GM15510 (cell line): ENCODE results near the gene MAN1A1.

Source experiments
- POLR2A ChIP-seq: IDR thresholded peaks from 3 replicates; pipeline ENCODE4 v1.6.1; 2011; ENCODE audit warnings: borderline replicate concordance; ENCODE audit not compliant: insufficient read length; ENCODE audit errors: extremely low read depth

The MAN1A1 gene

DNA sequence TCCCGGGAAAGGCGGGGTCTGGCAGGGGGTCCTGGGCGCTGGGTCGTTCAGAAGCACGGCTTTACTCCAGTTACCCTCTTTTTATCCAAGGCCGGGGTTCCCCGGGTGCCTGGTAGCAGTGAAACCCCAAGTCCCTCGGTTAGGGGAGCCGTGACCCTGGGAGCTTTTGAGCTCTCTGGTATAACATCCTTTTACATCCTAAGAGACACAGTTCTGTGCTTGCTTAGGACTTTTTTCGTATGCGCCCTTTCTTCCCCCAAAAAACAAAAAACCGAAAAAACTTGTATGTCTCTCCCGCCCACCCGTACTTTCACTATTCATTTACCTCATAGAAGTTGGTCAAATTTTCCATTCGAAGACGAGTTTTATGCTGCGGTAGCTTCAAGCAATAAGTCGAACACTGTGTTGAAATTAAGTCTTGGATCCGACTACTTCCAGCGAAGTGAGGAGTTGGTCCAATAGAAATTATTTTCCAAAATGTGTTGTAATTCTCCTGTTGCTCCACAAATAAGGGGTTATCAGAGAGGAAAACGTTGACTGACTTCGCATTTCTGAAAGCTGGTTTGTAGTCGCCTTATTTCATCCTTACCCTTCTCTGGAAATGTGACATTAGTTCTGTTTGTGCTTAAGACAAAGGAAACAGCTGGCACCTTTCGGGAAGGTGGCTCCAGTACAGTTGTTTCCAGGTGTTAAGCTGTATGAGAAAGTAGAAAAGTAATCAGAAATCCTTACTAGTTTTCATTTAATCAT is 816 bp upstream of the MAN1A1 start:
- no peak for TF ChIP-seq POLR2A

DNA sequence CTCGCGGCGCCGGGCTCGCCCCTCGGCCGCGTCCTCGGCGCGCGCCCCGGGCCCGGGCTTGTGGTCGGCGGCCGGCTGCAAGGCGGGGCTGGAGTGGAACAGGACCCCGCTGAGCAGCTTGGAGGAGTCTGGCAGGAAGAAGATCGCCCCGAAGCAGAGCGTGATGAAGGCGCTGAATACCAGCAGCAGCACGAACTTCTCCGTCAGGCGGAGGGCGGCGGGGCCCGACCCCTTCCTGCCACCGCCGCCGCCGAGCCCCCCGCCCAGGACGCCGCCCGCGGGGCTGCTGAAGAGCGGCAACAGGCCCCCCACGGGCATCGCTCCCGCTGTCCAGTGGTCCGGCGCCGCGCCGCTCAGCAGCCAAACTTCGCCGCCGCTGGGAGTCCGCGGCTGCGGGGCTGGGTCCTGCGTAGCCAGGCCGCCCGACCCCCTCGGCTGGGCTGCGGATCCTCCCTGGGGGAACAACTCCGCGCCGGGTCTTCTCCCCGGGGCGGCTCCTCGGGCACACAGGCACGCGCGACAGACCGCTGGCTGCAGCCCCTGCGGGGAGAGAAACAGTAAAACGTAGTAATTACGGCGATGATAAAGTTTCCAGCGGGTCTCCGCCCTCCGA is 707 bp downstream of the MAN1A1 start:
- TF ChIP-seq POLR2A = no peak

DNA sequence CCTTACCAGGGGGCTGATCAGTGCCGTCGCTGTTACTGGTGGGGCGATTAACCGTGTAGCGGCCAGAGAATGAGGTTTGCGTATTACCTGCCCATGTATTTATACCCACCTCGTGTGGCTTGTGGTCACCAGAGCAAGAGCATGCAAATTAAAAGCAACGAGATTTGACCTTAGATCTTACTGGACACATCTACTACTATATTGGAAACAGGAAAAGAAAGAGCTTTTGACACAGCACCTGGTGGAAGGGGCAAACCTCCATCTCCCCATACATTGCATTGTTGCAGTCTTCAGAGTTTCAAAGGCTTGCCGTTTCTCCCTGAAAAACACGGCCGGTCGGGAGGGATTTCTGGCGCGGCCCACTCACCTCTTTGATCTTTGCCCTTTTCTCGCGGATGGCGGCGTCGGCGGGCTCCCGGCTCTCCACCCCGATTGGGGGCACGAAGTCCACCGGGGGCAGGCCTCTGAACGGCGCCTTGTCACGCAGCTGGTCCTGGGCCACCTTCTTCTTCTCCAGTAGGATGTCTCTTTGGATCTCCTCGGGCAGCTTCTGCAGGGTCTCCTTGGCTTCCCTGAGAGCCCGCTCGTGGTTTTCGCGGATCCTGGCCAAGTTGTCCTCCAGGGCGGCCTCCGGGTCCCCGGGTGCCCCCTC is 1.3 kb downstream of the MAN1A1 start:
- peak; percentile 55 for TF ChIP-seq POLR2A

DNA sequence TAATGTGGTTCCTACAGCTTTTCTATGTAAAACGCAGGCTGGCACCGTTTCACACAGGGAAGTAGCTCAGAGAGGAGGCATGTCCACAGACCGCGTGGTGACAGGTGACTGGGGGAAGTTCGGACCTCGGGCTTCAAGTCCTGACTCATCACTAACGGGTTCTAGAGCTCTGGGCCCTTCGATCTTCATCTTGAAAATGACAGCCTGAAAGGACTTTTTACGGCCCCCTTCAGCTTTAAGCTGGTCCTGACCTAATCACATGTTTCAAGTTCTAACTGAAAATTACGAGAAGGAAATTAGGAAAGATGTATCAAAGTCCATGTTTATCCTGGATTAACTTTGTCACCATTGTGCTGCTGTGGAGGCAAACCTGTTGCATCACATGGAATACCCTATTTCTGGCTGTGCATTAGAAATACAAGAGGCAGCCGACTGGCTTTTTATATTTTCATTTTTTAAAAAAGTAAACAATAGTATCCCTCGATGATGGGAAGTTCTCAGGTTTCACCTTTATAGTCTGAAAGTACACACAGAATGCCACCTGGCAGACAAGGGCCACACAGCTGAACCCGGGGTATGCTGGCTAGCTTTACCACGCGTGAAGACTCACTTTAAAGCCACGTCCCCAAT is 2.0 kb downstream of the MAN1A1 start:
- TF ChIP-seq POLR2A = no peak

GRCh38 chr6:119346936-119347335 is 2.6 kb downstream of the MAN1A1 start:
- TF ChIP-seq POLR2A = no peak

DNA sequence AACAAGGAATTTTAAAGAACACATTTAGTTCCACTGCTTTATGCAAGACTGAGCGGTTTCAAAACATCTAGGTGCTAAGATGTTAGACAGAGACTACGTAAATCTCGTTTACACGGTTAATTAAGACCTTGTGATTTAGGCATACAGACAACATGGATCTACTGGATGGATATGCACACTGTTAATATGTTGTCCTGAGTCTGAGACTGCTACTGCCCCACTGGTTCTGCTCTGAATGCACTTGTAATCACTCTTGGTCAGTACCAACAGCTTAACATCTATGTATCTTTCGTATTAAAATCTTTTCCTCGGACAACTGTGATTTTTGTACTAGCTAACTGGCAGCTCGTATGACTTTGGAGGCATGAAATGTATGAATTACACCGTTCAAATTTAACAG is 3.1 kb downstream of the MAN1A1 start:
- TF ChIP-seq POLR2A = no peak

DNA sequence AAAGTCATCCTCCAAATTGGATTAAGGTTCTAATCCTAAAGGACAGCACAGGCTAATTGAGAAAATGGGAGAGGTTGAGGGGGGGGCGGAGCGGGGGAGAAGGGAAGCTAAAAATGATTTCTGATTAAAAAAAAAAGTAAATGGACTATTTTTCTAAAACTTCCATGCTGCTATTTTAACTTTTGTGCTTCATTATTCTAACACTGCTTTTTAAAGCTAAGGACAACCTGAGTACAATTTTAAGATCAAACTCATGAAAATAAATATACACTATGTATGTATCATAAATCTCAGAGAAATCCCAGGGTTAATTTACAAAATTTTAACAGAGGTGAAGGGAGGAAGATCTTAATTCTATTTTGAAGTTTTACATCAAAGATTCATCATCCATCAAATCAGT is 4.4 kb downstream of the MAN1A1 start:
- no peak for TF ChIP-seq POLR2A

GRCh38 chr6:119344306-119344705 is 5.3 kb downstream of the MAN1A1 start:
- TF ChIP-seq POLR2A = no peak

DNA sequence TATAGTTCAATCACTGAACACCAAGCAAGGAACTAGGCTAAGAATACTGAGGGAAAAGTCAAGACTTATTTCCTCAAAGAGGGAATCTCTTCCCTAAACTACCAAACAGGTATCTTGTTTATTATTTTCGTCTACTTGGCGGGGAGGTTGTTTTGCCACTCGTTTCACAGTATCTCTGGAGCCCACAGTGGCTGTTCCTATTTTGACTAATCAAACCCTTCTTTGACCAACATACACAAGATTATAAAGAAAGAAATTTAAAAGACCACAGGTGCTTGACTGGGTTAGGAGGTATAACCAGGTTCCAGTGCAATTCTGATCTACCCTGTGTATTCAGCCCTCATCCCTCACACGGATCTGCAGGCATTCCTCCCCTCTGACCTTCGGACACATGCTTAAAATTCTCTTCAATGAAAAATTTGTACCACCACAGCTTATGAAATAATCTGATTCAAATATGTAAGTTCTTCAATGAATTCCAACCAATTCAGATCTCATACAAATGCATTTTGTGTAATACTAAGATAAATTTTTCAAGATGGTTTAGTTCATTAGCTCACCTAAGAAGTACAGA is 5.9 kb downstream of the MAN1A1 start:
- TF ChIP-seq POLR2A = no peak

- no peak for TF ChIP-seq POLR2A
These were observed 6.4 kb downstream of the MAN1A1 start for GRCh38 chr6:119343167-119343566.

GRCh38 chr6:119342430-119342829 is 7.1 kb downstream of the MAN1A1 start:
- no peak for TF ChIP-seq POLR2A

DNA sequence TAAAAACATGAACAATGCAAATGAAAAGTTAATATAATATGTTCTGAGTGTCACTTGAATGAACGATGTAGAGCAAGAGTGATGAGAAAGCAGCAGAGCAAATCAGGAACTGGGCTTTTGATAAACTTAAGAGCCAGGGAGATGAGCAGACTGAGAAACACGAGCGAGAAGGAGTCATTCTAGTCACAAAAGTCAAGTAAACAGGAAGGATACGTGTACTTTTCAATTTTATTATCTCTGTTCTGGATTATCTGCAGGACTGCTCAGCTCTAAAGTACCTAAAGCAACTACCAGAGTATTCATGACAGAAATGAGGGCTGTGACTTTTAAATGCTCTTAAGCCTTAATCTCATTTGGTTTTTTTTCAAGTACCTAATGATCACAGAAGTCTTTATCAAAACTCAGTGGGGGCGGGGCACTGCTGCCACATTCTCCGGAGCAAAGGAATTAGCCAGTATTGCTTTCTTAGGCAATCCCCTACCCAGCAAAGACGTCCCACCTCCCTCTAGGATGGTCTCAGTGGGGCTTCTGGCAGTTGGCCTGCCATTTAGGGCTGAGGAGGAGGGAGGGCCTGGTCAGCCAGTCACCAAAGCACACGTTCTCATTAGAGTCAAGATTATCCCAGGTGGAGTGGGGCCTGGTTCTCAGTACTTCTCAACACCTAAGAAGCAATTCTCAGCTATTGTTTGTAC is 8.6 kb downstream of the MAN1A1 start:
- TF ChIP-seq POLR2A = no peak

DNA sequence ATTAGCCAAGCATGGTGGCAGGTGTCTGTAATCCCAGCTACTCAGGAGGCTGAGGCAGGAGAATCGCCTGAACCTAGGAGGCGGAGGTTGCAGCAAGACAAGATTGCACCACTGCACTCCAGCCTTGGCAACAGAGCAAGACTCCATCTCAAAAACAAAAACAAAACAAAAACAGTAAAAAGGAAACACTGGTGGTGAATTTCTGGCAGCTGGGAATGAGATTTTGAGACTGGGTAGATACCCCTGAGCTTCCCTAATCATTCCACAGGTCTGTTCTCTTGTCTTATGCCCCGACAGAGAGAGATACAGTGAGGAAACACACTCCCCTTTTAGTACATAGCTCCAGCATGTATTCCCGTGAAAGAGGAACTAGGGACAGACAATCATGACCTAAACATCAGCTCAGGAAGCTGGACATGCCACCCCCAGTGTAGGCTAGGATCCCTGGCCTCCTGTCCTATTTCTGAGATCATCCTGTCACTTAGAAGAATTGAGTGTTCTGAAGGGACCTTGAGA is 9.6 kb downstream of the MAN1A1 start:
- TF ChIP-seq POLR2A = no peak

DNA sequence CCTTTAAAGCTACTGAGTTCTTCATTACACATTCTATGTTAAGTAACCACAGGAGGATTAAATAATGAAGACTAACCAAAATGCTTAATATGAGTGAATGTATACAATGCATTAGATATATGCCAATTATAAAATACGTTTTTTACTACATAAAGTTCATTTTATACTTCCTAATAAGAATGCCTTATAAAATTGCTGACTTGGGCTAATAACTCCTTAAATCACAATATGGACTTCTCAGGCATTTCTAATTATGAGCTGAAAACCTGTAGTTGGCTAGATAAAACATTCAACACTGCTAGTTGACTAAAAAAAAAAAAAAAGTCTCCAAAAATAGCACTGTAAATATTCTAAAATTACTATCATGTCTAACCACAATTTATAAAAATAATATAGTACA is 11.8 kb downstream of the MAN1A1 start:
- no peak for TF ChIP-seq POLR2A
